ENCODE results near the gene VAPA.
A peak's percentile ranks its signal among the peaks of the same experiment; 100 is the strongest.

VAPA gene

DNA sequence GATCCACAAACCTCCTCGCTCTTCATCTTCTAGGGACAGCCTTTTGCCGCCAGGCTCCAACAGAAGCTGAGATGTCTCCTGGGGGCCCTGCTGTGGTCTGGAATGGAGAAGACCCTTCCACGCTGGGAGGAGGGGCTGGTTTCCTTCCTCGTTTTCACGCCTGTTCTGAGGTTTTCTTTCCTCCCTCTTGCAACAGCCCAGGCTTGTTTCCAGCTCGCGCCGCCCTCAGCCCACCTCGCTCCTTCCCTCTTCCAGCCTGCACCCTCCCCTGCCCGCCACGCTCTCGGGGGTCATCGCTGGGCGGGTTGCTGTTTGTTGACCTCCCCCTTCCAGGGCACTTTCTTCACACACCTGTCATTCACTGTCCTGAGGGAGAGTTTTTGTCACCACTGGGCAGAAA lies 55.4 kb downstream of the VAPA start:
- DNase-seq (ENCODE audit: low read depth in 1 of 2, low spot score in 1 of 2), result no peak

- DNase-seq (ENCODE audit: low read depth in 1 of 2, low spot score in 1 of 2), result peak; percentile 22 to 25
These were observed 57.6 kb downstream of the VAPA start for GRCh38 chr18:9971313-9971920.

DNA sequence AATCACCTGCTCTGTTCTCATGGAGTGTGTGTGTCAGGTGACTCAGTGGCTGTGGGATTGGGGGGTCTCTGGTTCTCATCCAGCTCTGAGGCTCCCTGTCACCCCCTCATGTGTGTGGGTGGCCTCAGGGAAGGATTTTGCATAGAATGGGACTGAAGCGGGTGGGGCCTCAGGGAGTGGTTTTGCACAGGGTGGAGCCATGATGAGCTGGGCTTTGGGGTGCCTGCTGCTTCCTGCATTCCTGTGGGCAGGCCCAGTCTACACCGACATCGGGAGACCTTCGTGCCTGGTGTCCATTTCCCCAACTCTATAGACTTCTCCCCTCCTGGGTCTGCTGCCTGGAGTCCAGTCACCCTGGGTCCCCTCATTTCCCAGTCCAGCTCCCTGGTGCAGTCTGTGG lies 59.7 kb downstream of the VAPA start:
- no peak for DNase-seq (ENCODE audit: low read depth in 1 of 2, low spot score in 1 of 2)

DNA sequence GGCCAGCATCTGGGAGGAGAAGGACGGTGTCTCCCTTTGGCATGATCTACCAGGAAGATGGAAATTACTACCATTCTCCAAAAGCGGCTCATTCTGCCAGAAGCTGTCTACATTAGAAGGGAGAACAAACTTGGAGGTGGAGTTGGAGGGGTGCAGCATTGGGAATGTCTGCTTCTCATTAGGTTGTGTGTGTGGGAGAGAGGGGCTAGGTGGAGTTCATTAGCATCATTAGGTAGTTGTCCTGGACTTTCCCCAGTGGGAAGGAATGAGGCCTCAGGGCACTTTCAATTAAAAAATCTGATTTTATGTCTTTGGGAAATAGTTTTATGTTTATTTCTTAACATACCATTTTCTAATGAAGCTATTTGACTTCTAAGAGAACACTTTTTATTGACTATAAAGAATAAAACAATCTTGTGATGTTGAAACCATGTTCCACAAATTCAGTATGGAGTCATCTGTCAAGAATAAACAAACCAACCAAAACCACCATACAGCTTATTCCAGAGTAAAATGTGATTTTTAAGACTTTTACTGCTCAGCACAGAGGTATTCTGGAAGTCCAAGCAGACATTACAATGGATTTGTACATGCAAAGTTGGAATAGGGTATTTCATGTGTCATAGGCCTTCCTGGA lies 60.6 kb downstream of the VAPA start:
- no peak for DNase-seq (ENCODE audit: low read depth in 1 of 2, low spot score in 1 of 2)

DNA sequence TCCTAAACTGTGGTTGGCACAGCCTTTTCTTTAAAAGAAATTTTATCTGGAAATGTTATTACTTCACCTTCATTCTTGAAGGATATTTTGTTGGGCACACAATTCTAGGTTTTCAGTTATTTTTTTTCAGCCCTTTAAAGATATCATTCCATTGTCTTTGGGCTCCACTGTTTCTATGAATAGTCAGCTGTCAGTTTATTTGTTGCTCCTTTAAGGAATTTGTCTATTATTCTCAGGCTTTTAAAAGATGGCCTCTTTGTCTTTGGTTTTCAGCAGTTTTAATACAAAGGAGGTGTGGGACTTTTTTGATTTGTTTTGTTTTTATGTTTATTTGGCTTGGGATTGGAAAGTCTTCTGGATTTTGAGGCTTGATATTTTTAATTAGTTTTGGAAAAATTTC lies 61.8 kb downstream of the VAPA start:
- DNase-seq (ENCODE audit: low read depth in 1 of 2, low spot score in 1 of 2), result no peak

- no peak for DNase-seq (ENCODE audit: low read depth in 1 of 2, low spot score in 1 of 2)
These were observed 68.9 kb downstream of the VAPA start for GRCh38 chr18:9982711-9983110.

- no peak for DNase-seq (ENCODE audit: low read depth in 1 of 2, low spot score in 1 of 2)
These were observed 70.3 kb downstream of the VAPA start for GRCh38 chr18:9984080-9984479.

DNA sequence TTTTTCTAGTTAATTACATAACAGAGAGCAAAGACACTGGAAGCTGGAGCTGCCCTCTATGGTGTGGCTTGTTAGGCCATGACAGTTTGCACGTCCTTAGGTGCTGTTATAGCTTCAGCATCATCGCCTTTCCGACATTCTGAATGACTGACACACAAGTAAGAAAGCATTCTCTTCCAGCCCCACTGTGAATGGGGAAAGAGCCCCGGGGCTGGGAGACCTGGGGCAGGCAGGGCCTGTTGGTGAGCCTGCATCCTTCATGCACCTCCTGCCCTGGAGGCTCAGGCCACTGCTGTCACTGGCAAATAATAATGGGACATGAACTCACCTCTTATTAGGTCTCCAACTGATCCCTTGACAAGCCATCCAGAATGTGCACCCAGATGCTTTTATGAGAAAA lies 71.8 kb downstream of the VAPA start:
- no peak for DNase-seq (ENCODE audit: low read depth in 1 of 2, low spot score in 1 of 2)

DNA sequence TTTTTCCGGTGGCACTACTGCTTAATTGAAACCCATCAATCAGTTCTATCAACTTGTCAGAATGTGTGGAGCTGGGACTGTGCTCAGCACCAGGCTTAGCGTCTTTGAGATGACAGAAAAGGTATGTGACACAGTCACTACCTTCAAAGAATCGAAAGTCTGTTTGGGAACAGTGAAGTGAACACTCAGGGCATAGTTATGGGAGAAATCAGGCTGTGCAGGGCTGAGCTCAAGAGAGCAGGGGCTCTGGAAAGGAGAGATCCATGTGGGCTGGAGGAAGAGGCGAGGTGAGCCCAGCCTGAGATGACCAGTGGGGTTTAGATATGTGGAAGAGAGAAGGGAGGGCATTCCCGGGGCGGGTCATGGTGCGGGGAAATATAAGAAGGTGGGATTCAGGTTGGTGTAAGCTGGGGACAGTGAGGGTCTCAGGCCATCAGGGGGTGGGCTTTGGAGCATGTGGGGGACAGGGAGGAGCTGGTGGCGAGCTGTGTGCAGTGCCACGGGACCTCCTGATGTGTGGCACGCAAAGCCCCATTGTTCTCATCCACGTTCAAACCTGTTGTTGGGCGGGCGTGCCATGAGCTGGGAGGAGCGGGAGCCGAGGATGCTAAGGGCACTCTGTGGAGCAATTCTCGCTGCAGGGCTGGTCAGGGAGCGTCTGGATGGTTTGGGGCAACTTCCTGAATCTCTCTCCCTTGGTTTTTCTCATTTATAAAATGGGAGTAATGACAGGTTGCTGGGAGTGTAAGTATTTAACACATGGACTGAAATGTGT lies 72.5 kb downstream of the VAPA start:
- no peak for DNase-seq (ENCODE audit: low read depth in 1 of 2, low spot score in 1 of 2)

GRCh38 chr18:9987345-9987744 lies 73.5 kb downstream of the VAPA start:
- DNase-seq (ENCODE audit: low read depth in 1 of 2, low spot score in 1 of 2), result no peak

- DNase-seq (ENCODE audit: low read depth in 1 of 2, low spot score in 1 of 2), result no peak
These were observed 74.1 kb downstream of the VAPA start for GRCh38 chr18:9987931-9988330.

DNA sequence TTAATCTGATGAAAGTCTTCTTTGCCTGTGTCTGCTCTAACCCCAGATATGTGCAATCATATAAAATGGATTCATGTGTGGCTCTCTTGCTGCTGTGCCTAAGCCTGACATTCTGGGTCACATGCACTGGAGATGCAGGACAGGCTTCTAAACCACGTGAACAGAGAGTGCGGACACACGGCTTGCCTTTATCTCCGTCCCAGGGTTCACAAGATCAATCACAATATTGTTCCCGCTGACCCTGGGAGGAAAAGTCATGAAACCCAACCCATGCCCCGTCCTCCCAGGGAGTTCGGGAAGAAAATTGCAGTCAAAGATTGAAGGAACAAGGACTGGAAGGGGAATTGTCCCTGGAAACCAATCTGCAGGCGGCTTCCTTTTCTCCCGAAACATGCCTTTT lies 74.8 kb downstream of the VAPA start:
- DNase-seq (ENCODE audit: low read depth in 1 of 2, low spot score in 1 of 2), result no peak

DNA sequence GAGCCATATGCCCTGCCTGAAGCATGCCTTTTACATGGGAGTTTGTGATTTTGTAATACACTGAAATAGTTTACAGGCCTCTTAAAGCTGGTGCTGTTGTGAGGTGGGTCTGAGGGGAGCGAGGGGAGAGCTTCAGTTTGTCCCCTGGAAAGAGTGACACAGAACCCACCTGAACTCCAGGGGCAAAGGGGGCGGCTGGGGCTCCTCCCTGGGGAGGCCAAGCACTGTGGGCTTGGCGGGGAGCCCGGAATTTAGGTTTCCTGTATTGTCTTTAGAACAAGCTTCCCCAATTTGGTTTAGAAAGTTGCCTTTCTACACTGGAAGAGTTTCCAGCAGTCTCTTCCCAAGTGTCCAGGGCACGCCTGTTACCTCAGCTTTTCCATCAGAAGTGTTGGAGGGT lies 75.7 kb downstream of the VAPA start:
- DNase-seq (ENCODE audit: low read depth in 1 of 2, low spot score in 1 of 2), result no peak

DNA sequence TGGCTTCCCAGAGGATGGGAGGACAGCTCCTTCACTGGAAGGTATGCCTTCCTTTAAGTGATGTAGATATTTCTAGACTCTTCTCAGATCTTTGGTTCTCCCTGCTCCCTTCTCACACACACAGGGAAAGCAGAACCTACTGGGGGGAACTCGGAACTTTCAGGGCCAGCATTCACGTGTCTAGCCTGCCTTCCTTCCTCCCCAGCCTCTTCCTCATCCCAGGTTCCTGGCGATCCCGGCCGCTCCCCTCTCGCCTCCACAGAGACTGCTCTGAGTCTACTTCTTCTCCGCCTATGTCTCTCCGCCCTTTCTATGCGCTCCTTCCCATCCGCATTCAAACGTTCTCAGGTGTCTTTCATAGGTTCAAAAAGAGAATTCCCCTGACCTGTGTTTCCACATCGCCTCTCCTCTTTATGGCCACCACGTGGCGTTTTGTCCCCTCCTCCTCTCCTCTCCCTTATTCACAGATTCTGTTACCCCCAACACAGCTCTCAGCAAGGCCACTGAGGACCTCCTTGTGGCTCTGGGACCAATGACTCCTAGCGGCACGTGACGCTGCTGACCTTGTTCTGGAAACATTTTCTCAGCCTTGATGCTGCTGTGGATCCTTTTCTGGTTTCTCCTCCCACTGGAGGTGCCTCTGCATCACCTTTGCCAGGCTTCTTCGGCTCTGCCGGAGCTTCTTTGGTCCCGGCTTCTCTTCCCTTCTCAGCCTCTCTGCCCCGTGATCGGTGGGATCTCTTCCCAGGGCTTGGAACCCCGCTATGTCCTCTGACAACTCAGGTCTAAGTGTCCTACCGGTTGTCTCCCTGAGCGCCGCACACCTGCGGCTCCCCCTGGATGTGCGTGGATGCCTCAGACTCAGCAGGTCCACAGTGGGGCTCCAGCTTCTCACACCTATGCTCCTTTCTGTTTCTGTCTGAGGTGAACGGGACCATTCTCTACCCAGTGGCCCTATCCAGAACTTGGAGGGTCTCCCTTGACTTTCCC lies 77.5 kb downstream of the VAPA start:
- DNase-seq (ENCODE audit: low read depth in 1 of 2, low spot score in 1 of 2), result no peak

DNA sequence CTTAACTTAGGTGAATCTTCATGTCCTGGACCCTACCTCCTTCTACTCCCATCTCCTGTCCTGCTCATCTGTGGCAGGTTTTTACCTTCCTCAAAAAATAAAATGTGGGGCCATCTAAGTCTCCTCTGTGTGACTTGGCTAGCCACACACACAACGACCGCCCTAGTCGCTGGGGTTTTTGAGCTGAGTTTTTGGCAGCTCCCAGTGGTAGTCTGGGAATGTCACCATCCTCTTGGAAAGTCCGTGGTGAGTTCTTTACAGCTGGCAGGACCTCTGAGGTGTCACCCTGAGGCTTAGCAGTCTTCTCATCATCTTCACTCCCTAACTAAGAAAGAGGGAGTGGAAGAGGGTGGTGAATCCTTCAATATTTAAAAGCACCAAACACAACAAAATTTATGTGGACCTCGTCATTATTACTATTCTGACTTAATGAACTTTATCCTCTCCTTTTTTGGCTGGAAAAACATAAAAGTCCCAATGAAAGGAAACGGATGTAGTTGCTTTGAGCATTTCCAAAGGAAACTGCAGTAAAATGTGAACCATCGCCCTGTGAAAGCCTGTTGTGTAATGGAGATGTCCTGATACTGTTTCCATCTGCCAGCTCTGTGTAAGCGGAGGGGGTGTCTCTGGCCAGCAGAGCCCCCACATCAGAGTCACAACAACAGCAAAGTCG lies 78.6 kb downstream of the VAPA start:
- DNase-seq (ENCODE audit: low read depth in 1 of 2, low spot score in 1 of 2), result no peak

GRCh38 chr18:9992973-9993520 lies 79.2 kb downstream of the VAPA start:
- DNase-seq (ENCODE audit: low read depth in 1 of 2, low spot score in 1 of 2), result no peak

DNA sequence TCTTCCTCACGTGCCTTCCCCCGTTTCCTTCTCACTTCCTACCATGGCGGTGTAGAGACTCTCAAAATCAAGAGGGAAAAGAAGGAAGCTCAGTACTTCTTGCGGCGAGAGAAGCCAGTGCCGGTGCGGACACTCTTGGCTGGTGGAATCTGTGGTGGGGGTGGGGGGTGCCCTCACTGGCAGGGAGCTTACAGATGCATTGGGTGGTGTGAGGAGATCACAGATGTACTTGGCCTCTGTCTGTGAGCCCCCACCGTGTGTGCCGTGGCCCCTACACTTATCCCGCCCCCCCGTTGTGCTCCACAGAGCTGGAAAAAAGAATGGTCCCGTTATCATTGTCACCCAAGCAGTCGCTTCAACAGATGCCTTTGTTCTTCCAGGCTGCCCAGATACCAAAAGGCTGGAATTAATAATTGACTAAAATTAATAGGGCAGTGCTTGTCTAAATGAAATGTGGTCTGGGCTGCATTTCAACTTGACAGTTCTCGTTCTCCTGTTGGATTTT lies 79.8 kb downstream of the VAPA start:
- DNase-seq (ENCODE audit: low read depth in 1 of 2, low spot score in 1 of 2), result no peak

DNA sequence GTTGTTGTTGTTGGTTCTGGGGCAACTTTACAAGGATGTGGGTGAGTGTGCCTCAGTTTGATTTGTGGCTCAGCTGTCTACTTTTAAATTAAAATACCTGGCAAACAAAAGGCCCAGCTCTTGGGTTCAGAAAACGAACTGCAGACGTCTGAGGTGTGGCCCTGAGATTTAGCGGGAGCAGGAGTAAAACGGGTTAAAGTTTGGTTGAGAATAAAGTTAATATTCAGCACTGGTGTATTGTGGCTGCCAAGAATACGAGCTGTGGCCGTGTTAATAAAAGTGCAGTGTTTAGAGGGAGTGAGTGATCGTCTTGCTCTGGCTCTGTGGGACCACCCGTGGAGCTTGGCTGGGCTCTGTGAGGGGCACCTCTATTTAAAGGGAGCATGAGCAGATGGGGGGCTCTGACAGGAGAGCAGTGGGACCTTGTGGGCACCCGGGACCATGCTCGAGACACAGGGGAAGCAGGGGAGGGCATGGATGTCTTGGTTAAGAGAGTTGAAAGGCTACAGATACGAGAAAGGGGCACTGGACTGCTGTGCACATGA lies 80.3 kb downstream of the VAPA start:
- DNase-seq (ENCODE audit: low read depth in 1 of 2, low spot score in 1 of 2), result no peak

- no peak for DNase-seq (ENCODE audit: low read depth in 1 of 2, low spot score in 1 of 2)
These were observed 81.0 kb downstream of the VAPA start for GRCh38 chr18:9994701-9995235.

GRCh38 chr18:9995631-9996030 lies 81.8 kb downstream of the VAPA start:
- DNase-seq (ENCODE audit: low read depth in 1 of 2, low spot score in 1 of 2), result no peak
